Mesothelial cell of epicardium (in vitro differentiated cells): ENCODE results near the gene CELF1. TPM values are rescaled to one million over a fixed set of nuclear protein-coding genes. Genes with fewer than 3 reads are reported as not detected.
A peak's percentile ranks its signal among the peaks of the same experiment; 100 is the strongest.

Source experiments
- DNase-seq, 2 experiments: peaks; one replicate each; pipeline ENCODE4 v3.0.0; 2021; ENCODE audit warnings: low spot score in 2 of 2; ENCODE audit not compliant: unreplicated experiment in 2 of 2
- H3K27ac Mint-ChIP-seq: 2 replicates; pipeline ENCODE4 v1.8.0; 2021; ENCODE audit warnings: mixed read lengths
- H3K27me3 Mint-ChIP-seq: 2 replicates; pipeline ENCODE4 v1.8.0; 2021; ENCODE audit warnings: low read depth, mixed read lengths
- H3K36me3 Mint-ChIP-seq: 2 replicates; pipeline ENCODE4 v1.8.0; 2021; ENCODE audit warnings: mixed read lengths
- H3K4me1 Mint-ChIP-seq: 2 replicates; pipeline ENCODE4 v1.8.0; 2021; ENCODE audit warnings: mixed read lengths
- H3K4me3 Mint-ChIP-seq: 2 replicates; pipeline ENCODE4 v1.8.0; 2021; ENCODE audit warnings: mild to moderate bottlenecking, moderate library complexity, mixed read lengths
- H3K9me3 Mint-ChIP-seq: 2 replicates; pipeline ENCODE4 v1.8.0; 2021; ENCODE audit warnings: mixed read lengths
- CTCF ChIP-seq: fragments of 200-600 bp; sonication (generic); IDR thresholded peaks from one replicate; pipeline ENCODE4 v1.5.0; 2021; ENCODE audit warnings: antibody characterized with exemption; ENCODE audit not compliant: unreplicated experiment
- total RNA-seq: library from RNA; stranded (reverse); gene quantifications from 3 replicates; pipeline ENCODE4 v1.2.1, GENCODE V29; 2021

The CELF1 gene
- total RNA-seq, 1 donor from 2014 or later, result 123 TPM

GRCh38 chr11:47503227-47503626 is 49.7 kb downstream of the CELF1 start:
- H3K27me3 Mint-ChIP-seq, result no peaks in the 10 kb centered on the region
- no peaks in the 10 kb centered on the region for H3K36me3 Mint-ChIP-seq
- DNase-seq, result no peak
- peaks cover 31% of the 10 kb centered on the region for H3K4me1 Mint-ChIP-seq
- H3K9me3 Mint-ChIP-seq, result no peaks in the 10 kb centered on the region
- H3K4me3 Mint-ChIP-seq, result no peak overlapping the region
- no peak for TF ChIP-seq CTCF
- H3K27ac Mint-ChIP-seq, result no peak overlapping the region

GRCh38 chr11:47502767-47503166 is 50.2 kb downstream of the CELF1 start:
- H3K4me1 Mint-ChIP-seq, result peaks cover 26% of the 10 kb centered on the region

GRCh38 chr11:47501101-47501500 is 51.8 kb downstream of the CELF1 start:
- Mint-ChIP-seq H3K27me3 (no peaks in the 10 kb centered on the region), H3K27ac (peak overlapping the region; percentile 9), H3K36me3 (no peaks in the 10 kb centered on the region), H3K9me3 (no peaks in the 10 kb centered on the region), H3K4me3 (no peak overlapping the region), H3K4me1 (peaks cover 13% of the 10 kb centered on the region)
- DNase-seq, result no peak
- TF ChIP-seq CTCF, result no peak

More at GRCh38 chr11:47502767-47503166, 50.2 kb downstream of the CELF1 start:
- TF ChIP-seq CTCF, result no peak
- H3K9me3 Mint-ChIP-seq, result no peaks in the 10 kb centered on the region
- H3K27me3 Mint-ChIP-seq, result no peaks in the 10 kb centered on the region
- H3K4me3 Mint-ChIP-seq, result no peak overlapping the region
- H3K36me3 Mint-ChIP-seq, result no peaks in the 10 kb centered on the region
- no peak for DNase-seq
- H3K27ac Mint-ChIP-seq, result peak overlapping the region; percentile 3

- DNase-seq, result no peak
- peaks cover 13% of the 10 kb centered on the region for H3K4me1 Mint-ChIP-seq
- no peaks in the 10 kb centered on the region for H3K9me3 Mint-ChIP-seq
- H3K4me3 Mint-ChIP-seq, result no peak overlapping the region
- H3K27ac Mint-ChIP-seq, result no peak overlapping the region
- H3K27me3 Mint-ChIP-seq, result no peaks in the 10 kb centered on the region
- no peak for TF ChIP-seq CTCF
- no peaks in the 10 kb centered on the region for H3K36me3 Mint-ChIP-seq
Observed at GRCh38 chr11:47500121-47500520, 52.8 kb downstream of the CELF1 start.

GRCh38 chr11:47499614-47500013 is 53.3 kb downstream of the CELF1 start:
- DNase-seq, result no peak
- H3K4me1 Mint-ChIP-seq, result peaks cover 13% of the 10 kb centered on the region
- H3K27me3 Mint-ChIP-seq, result no peaks in the 10 kb centered on the region
- H3K9me3 Mint-ChIP-seq, result no peaks in the 10 kb centered on the region
- H3K36me3 Mint-ChIP-seq, result no peaks in the 10 kb centered on the region
- H3K4me3 Mint-ChIP-seq, result no peak overlapping the region
- no peak overlapping the region for H3K27ac Mint-ChIP-seq
- no peak for TF ChIP-seq CTCF

GRCh38 chr11:47499161-47499560 is 53.8 kb downstream of the CELF1 start:
- no peak overlapping the region for H3K4me3 Mint-ChIP-seq

More at GRCh38 chr11:47499161-47499560, 53.8 kb downstream of the CELF1 start:
- TF ChIP-seq CTCF, result no peak
- DNase-seq, result no peak
- H3K27ac Mint-ChIP-seq, result no peak overlapping the region
- no peaks in the 10 kb centered on the region for H3K36me3 Mint-ChIP-seq
- no peaks in the 10 kb centered on the region for H3K27me3 Mint-ChIP-seq
- H3K4me1 Mint-ChIP-seq, result peaks cover 13% of the 10 kb centered on the region
- no peaks in the 10 kb centered on the region for H3K9me3 Mint-ChIP-seq
